ENCODE measurements around the gene SP6. TPM values are rescaled to one million over a fixed set of nuclear protein-coding genes. Genes with fewer than 3 reads are reported as not detected.
A peak's percentile ranks its signal among the peaks of the same experiment; 100 is the strongest.

Gene SP6
- total RNA-seq, 4 donors from 2014 or later, result 1.1 to 6.4 (median 3.8) TPM

DNA sequence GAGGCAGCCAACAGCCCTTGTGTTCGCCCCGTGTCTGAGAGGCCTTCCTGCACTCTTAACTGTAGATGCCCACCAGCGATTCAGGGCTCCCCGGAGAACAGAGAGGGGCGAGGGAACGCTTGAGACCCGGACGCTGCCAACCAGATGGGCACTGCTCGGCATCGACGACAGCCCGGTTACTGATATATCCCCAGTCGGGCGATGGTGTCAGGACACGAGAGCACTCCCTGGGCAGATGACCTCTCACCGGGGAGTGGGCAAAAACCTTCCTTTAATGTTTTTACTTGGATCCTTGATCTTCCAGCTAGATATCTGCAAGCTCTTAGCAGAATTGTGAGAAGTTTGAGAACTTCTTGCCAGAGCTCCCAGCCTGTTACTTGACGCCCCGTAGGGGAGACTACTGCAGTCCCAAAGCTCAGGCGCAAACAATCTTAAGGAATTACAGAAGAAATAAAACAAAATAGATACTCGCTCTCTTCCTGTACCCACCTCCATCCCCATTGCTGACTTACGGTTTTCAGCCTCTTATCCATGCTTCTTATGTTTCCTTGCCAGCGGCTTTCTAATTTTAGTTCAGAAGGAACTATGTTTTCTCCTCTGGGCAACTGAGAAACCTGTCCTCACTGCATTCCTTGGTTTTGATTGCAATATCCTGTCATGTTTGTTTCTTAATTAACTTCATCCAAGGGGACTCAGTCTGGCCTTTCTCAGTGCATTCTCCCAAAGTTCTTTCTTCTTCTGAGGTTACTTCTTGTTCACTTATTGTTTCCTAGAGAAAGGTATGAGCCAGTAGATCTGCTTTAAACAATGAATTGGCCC is 45.9 kb upstream of the SP6 start:
- Histone ChIP-seq H3K4me1 (peaks cover 17 to 69% (median 22%) of the 10 kb centered on the region in 3 donors), H3K27me3 (no peaks in the 10 kb centered on the region), H3K36me3 (peaks cover 0 to 27% (median 0%) of the 10 kb centered on the region in 3 donors), H3K9me3 (no peaks in the 10 kb centered on the region), H3K4me3 (peak overlapping the region; percentile 77 to 88 (median 82)), H3K27ac (peak overlapping the region; percentile 99 to 100 (median 100))
- 3 to 4% methylated on average over 14 to 19 of the region's 22 CpGs for WGBS, 2 donors
- TF ChIP-seq, protein P1, sequence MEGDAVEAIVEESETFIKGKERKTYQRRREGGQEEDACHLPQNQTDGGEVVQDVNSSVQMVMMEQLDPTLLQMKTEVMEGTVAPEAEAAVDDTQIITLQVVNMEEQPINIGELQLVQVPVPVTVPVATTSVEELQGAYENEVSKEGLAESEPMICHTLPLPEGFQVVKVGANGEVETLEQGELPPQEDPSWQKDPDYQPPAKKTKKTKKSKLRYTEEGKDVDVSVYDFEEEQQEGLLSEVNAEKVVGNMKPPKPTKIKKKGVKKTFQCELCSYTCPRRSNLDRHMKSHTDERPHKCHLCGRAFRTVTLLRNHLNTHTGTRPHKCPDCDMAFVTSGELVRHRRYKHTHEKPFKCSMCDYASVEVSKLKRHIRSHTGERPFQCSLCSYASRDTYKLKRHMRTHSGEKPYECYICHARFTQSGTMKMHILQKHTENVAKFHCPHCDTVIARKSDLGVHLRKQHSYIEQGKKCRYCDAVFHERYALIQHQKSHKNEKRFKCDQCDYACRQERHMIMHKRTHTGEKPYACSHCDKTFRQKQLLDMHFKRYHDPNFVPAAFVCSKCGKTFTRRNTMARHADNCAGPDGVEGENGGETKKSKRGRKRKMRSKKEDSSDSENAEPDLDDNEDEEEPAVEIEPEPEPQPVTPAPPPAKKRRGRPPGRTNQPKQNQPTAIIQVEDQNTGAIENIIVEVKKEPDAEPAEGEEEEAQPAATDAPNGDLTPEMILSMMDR (IDR thresholded peaks at IDR 0.05), result no peak
- no peak for TF ChIP-seq POLR2A (IDR thresholded peaks at IDR 0.05)
- intact Hi-C loops (cut with DNase I), result loop anchor here (5.0 kb wide), 1 partner anchor 45 kb away; the partner anchor contains the start of gene PNPO
- no peak for DNase-seq

DNA sequence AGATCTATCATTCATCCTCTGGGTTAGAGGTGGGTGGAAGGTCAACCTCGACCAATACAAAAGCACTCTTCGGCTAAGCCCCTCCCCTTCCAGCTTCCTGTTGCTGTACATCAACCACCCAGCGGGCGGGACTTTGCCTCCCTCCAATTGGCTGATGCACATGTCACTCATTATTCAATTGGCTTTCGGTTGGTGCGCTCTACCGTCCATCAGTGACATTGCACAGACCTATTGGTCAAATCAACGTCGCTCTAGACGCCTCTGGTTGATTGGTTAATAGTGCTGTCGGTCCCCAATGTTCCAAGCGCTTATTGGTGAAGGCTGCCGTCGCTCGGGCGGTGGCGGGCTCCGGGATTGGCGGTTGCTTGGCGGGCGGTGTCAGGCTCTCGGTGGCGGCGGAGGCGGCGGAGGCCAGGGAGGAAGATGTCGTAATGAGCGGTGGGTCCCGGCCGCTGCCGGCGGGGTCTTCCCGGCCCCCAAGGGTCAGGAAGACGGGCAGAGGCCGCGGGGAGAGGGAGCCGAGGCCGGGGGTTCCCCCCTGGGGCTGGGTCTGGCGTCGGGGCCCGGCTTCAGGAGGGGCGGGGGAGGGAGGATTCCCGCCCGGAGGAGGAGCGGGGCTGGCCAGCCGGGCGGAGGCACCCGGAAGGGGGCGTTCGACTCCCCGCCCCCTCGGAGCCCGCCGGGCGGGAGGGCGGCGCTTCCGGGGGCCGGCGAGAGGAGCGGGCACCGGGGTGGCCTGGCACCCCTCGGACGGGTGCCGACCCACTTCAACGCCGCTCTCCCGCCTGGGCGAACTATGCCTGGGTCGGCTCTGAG is 45.1 kb upstream of the SP6 start, which contains the start of gene SP2:
Gene SP2 (plus strand): TSS at position 381 of the 816 bp plus-strand sequence. CDS start 51 bp downstream, at position 432.
- intact Hi-C loops (cut with DNase I), result loop anchor here (5.0 kb wide), 1 partner anchor 46 kb away; the partner anchor contains the start of gene PNPO

DNA sequence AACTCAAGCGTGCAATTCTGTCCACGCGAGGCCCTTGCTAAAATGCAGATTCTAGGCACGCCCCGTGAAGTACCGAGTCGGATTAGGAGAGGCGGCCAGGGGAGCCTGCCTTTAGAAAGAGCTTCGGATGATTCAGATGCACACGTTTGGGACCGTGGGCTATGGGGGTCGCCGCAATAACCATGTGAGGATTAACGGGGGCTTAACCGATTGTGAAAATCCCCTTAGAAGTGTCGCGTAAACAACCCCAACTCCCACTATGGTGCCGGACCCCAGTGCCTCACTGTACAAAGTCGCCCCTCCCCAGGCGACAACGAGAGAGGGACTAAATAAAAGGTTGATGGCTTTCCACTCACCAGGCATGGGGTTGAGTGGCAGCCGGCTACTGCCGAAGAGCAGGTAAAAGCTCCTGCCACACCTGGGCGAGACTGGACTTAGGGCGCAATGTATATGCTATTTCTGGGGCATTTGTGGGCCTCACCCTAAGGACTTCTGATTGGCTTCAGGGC is 44.4 kb upstream of the SP6 start:
- Histone ChIP-seq H3K4me3 (peak overlapping the region; percentile 74 to 88 (median 78)), H3K27ac (peak overlapping the region; percentile 95 to 99 (median 96)), H3K36me3 (peaks cover 0 to 17% (median 0%) of the 10 kb centered on the region in 3 donors), H3K27me3 (no peaks in the 10 kb centered on the region), H3K9me3 (no peaks in the 10 kb centered on the region), H3K4me1 (peaks cover 17 to 58% (median 22%) of the 10 kb centered on the region in 3 donors)
- 0 to 3% methylated on average over 22 to 23 of the region's 25 CpGs for WGBS, 2 donors
- no peak for DNase-seq
- intact Hi-C loops (cut with DNase I), result loop anchor here (5.0 kb wide), 1 partner anchor 47 kb away; the partner anchor contains the start of gene PNPO
- peak in 3 of 4 donors; percentile 88 to 93 (median 93) for TF ChIP-seq POLR2A (IDR thresholded peaks at IDR 0.05)
- TF ChIP-seq, protein P1 (IDR thresholded peaks at IDR 0.05), result peak in 1 of 6 experiments; percentile 3

More for the DNA sequence above, 45.1 kb upstream of the SP6 start, which contains the start of gene SP2:
- 0% methylated on average over 9 of the region's 70 CpGs for WGBS, 2 donors
- TF ChIP-seq, protein P1 (IDR thresholded peaks at IDR 0.05), result peak in 2 of 6 experiments; percentile 7 to 14
- peak in 2 of 4 donors; percentile 80 to 83 for TF ChIP-seq POLR2A (IDR thresholded peaks at IDR 0.05)
- DNase-seq, result peak; percentile 98
- Histone ChIP-seq H3K4me3 (peak within 1 kb of the TSS; percentile 77 to 88 (median 82)), H3K27me3 (no peaks in the 10 kb centered on the region), H3K4me1 (peaks cover 17 to 64% (median 22%) of the 10 kb centered on the region in 3 donors), H3K36me3 (peaks cover 0 to 23% (median 0%) of the 10 kb centered on the region in 3 donors), H3K9me3 (no peaks in the 10 kb centered on the region), H3K27ac (peak within 1 kb of the TSS; percentile 99 to 100 (median 100))

GRCh38 chr17:47894498-47895346 is 43.8 kb upstream of the SP6 start:
- intact Hi-C loops (cut with DNase I), result loop anchor here (5.0 kb wide), 1 partner anchor 48 kb away; the partner anchor contains the start of gene PNPO
- Histone ChIP-seq H3K27me3 (no peaks in the 10 kb centered on the region), H3K36me3 (peaks cover 0 to 10% (median 0%) of the 10 kb centered on the region in 3 donors), H3K27ac (peak overlapping the region; percentile 95 to 99 (median 96)), H3K4me3 (peak overlapping the region; percentile 74 to 88 (median 78)), H3K9me3 (no peaks in the 10 kb centered on the region), H3K4me1 (peaks cover 17 to 58% (median 22%) of the 10 kb centered on the region in 3 donors)
- WGBS, 2 donors, result 35 to 38% methylated on average over 9 to 11 of the region's 11 CpGs
- TF ChIP-seq POLR2A (IDR thresholded peaks at IDR 0.05), result no peak
- TF ChIP-seq, protein P1 (IDR thresholded peaks at IDR 0.05), result no peak
- DNase-seq, result no peak
